ENCODE data around the gene MPP1.

GRCh38 chrX:154731881-154732280 is 73.4 kb downstream of the MPP1 start:
- TF ChIP-seq POLR2A (IDR thresholded peaks at IDR 0.05) (no peak), CTCF (IDR thresholded peaks at IDR 0.05) (no peak), EP300 (IDR thresholded peaks at IDR 0.05) (no peak)
